ENCODE results near the gene CBLC.

- TF ChIP-seq CTCF (IDR thresholded peaks at IDR 0.05 in 4 of 5, conservative IDR thresholded peaks at IDR 0.05 in 1 of 5) (no peak), POLR2A (IDR thresholded peaks at IDR 0.05) (no peak)
Measured at GRCh38 chr19:44765949-44766335, 11.7 kb upstream of the CBLC start.

All from gastrocnemius medialis (tissue), 4 donors.